Vagina (tissue), 2 donors: ENCODE measurements around the gene CNKSR2. TPM values are rescaled to one million over a fixed set of nuclear protein-coding genes. Genes with fewer than 3 reads are reported as not detected.

Experiments used
- DNase-seq, 2 donors: peaks; one replicate each; pipeline ENCODE4 v3.0.0-alpha.2; 2017; ENCODE audit errors: extremely low spot score in 2 of 2
- H3K27ac ChIP-seq: fragments of 200-600 bp; sonication (generic); one replicate; pipeline ENCODE4 v1.5.1; 2019
- H3K27me3 ChIP-seq: fragments of 200-600 bp; sonication (generic); one replicate; pipeline ENCODE4 v1.5.1; 2019
- H3K36me3 ChIP-seq, 2 donors: fragments of 200-600 bp; sonication (generic); one replicate each; pipeline ENCODE4 v1.5.1; 2017 to 2019
- H3K4me1 ChIP-seq: fragments of 200-600 bp; sonication (generic); one replicate; pipeline ENCODE4 v1.5.1; 2019
- H3K4me3 ChIP-seq, 2 donors: fragments of 200-600 bp; sonication (generic); 1 replicate in 1 of 2; 2 replicates in 1 of 2; pipeline ENCODE4 v1.5.1; 2016 to 2019
- H3K9me3 ChIP-seq: fragments of 200-600 bp; sonication (generic); one replicate; pipeline ENCODE4 v1.5.1; 2019
- CTCF ChIP-seq, 3 experiments: fragments of 450-650 bp in 2 of 3; fragments of 200-600 bp in 1 of 3; sonication (generic) in 1 of 3; IDR thresholded peaks; one replicate each; pipeline ENCODE4 v1.5.1; 2017 to 2019; ENCODE audit warnings: antibody characterized with exemption in 3 of 3, mild to moderate bottlenecking in 2 of 3, moderate library complexity in 2 of 3
- POLR2A ChIP-seq, 2 donors: fragments of 450-650 bp; IDR thresholded peaks; one replicate each; pipeline ENCODE4 v1.6.1; 2017; ENCODE audit warnings: antibody characterized with exemption in 2 of 2, mild to moderate bottlenecking in 2 of 2, moderate library complexity in 2 of 2
- POLR2AphosphoS5 ChIP-seq, 2 donors: sonication (generic); formaldehyde crosslinking; IDR thresholded peaks; one replicate each; pipeline ENCODE4 v1.9.0; 2017; ENCODE audit warnings: antibody characterized with exemption in 2 of 2, mild to moderate bottlenecking in 2 of 2, low read depth in 1 of 2; ENCODE audit not compliant: insufficient read depth in 1 of 2
- intact Hi-C: fragments of 100-400 bp; cut with DNase I; formaldehyde crosslinking; loops from one replicate; pipeline ENCODE4 v1.15.1; 2023
- total RNA-seq: library from RNA; depleted of rRNA; stranded (reverse); fragments of >200 nt; gene quantifications from one replicate; pipeline ENCODE4 v1.2.3, GENCODE V29; 2016

Gene CNKSR2
- total RNA-seq, 1 donor from 2014 or later = 4.2 TPM

- Histone ChIP-seq H3K9me3 (no peaks in the 10 kb centered on the region), H3K4me3 (no peak overlapping the region), H3K27ac (no peak overlapping the region), H3K27me3 (no peaks in the 10 kb centered on the region), H3K4me1 (no peaks in the 10 kb centered on the region), H3K36me3 (no peaks in the 10 kb centered on the region)
- intact Hi-C loops = no loop called here
- no peak for TF ChIP-seq CTCF (IDR thresholded peaks at IDR 0.05)
- no peak for TF ChIP-seq POLR2AphosphoS5 (IDR thresholded peaks at IDR 0.05; ENCODE audit: insufficient read depth in 1 of 2, low read depth in 1 of 2)
- no peak for TF ChIP-seq POLR2A (IDR thresholded peaks at IDR 0.05)
- DNase-seq = no peak
Measured at GRCh38 chrX:21683941-21684340, 309.7 kb downstream of the CNKSR2 start.

GRCh38 chrX:21691512-21692018, 317.3 kb downstream of the CNKSR2 start:
- no peak for DNase-seq
- Histone ChIP-seq H3K4me1 (no peaks in the 10 kb centered on the region), H3K27ac (no peak overlapping the region), H3K27me3 (no peaks in the 10 kb centered on the region), H3K36me3 (no peaks in the 10 kb centered on the region), H3K4me3 (no peak overlapping the region), H3K9me3 (no peaks in the 10 kb centered on the region)
- TF ChIP-seq CTCF (IDR thresholded peaks at IDR 0.05) (no peak), POLR2A (IDR thresholded peaks at IDR 0.05) (no peak), POLR2AphosphoS5 (IDR thresholded peaks at IDR 0.05; ENCODE audit: insufficient read depth in 1 of 2, low read depth in 1 of 2) (no peak)
- intact Hi-C loops = no loop called here

- no peaks in the 10 kb centered on the region for H3K9me3 ChIP-seq
- DNase-seq = no peak
- no peaks in the 10 kb centered on the region for H3K36me3 ChIP-seq
- TF ChIP-seq POLR2A (IDR thresholded peaks at IDR 0.05) = no peak
- TF ChIP-seq POLR2AphosphoS5 (IDR thresholded peaks at IDR 0.05; ENCODE audit: insufficient read depth in 1 of 2, low read depth in 1 of 2) = no peak
- TF ChIP-seq CTCF (IDR thresholded peaks at IDR 0.05) = no peak
- no peaks in the 10 kb centered on the region for H3K4me1 ChIP-seq
- intact Hi-C loops = no loop called here
- no peak overlapping the region for H3K4me3 ChIP-seq
- H3K27me3 ChIP-seq = no peaks in the 10 kb centered on the region
- no peak overlapping the region for H3K27ac ChIP-seq
Measured at GRCh38 chrX:21698272-21698671, 324.1 kb downstream of the CNKSR2 start.

GRCh38 chrX:21699136-21699535, 324.9 kb downstream of the CNKSR2 start:
- Histone ChIP-seq H3K27me3 (no peaks in the 10 kb centered on the region), H3K4me1 (no peaks in the 10 kb centered on the region), H3K9me3 (no peaks in the 10 kb centered on the region), H3K27ac (no peak overlapping the region), H3K36me3 (no peaks in the 10 kb centered on the region), H3K4me3 (no peak overlapping the region)
- TF ChIP-seq POLR2A (IDR thresholded peaks at IDR 0.05) = no peak
- TF ChIP-seq POLR2AphosphoS5 (IDR thresholded peaks at IDR 0.05; ENCODE audit: insufficient read depth in 1 of 2, low read depth in 1 of 2) = no peak
- intact Hi-C loops = no loop called here
- DNase-seq = no peak

- intact Hi-C loops = no loop called here
Measured at GRCh38 chrX:21700275-21700674, 326.1 kb downstream of the CNKSR2 start.

GRCh38 chrX:21700967-21701366, 326.7 kb downstream of the CNKSR2 start:
- H3K27me3 ChIP-seq = no peaks in the 10 kb centered on the region
- intact Hi-C loops = no loop called here
- no peak overlapping the region for H3K4me3 ChIP-seq
- H3K9me3 ChIP-seq = no peaks in the 10 kb centered on the region
- no peaks in the 10 kb centered on the region for H3K36me3 ChIP-seq
- TF ChIP-seq POLR2A (IDR thresholded peaks at IDR 0.05) (no peak), POLR2AphosphoS5 (IDR thresholded peaks at IDR 0.05; ENCODE audit: insufficient read depth in 1 of 2, low read depth in 1 of 2) (no peak), CTCF (IDR thresholded peaks at IDR 0.05) (no peak)
- no peak overlapping the region for H3K27ac ChIP-seq
- H3K4me1 ChIP-seq = no peaks in the 10 kb centered on the region
- DNase-seq = no peak

More at GRCh38 chrX:21700275-21700674, 326.1 kb downstream of the CNKSR2 start:
- Histone ChIP-seq H3K27ac (no peak overlapping the region), H3K36me3 (no peaks in the 10 kb centered on the region), H3K4me1 (no peaks in the 10 kb centered on the region), H3K27me3 (no peaks in the 10 kb centered on the region), H3K4me3 (no peak overlapping the region), H3K9me3 (no peaks in the 10 kb centered on the region)
- no peak for DNase-seq
- TF ChIP-seq POLR2AphosphoS5 (IDR thresholded peaks at IDR 0.05; ENCODE audit: insufficient read depth in 1 of 2, low read depth in 1 of 2) = no peak
